ENCODE measurements around the gene DEPDC4.

The DEPDC4 gene

GRCh38 chr12:100279607-100280244 is 12.8 kb upstream of the DEPDC4 start:
- in situ Hi-C loops (cut with HindIII; ENCODE audit: low pct_ligation_motif_present, low sequenced_read_pairs) = no loop called here
- Histone ChIP-seq H3K36me3 (replicated peaks) (peaks cover 2% of the 10 kb centered on the region), H3K27ac (no peak overlapping the region)

GRCh38 chr12:100279159-100279558 is 12.3 kb upstream of the DEPDC4 start:
- H3K27ac ChIP-seq = no peak overlapping the region
- no peak for TF ChIP-seq CTCF (IDR thresholded peaks at IDR 0.05; ENCODE audit: low read depth, low read length, missing control alignments)
- H3K36me3 ChIP-seq (replicated peaks) = peaks cover 2% of the 10 kb centered on the region
- DNase-seq = no peak
- no peaks in the 10 kb centered on the region for H3K27me3 ChIP-seq (replicated peaks)
- in situ Hi-C loops (cut with HindIII; ENCODE audit: low pct_ligation_motif_present, low sequenced_read_pairs) = no loop called here
- no peak overlapping the region for H3K4me3 ChIP-seq (ENCODE audit: low read depth, low read length)

More at GRCh38 chr12:100279607-100280244, 12.8 kb upstream of the DEPDC4 start:
- Histone ChIP-seq H3K27me3 (replicated peaks) (no peaks in the 10 kb centered on the region), H3K4me3 (ENCODE audit: low read depth, low read length) (no peak overlapping the region)
- TF ChIP-seq CTCF (IDR thresholded peaks at IDR 0.05; ENCODE audit: low read depth, low read length, missing control alignments) = no peak
- DNase-seq = no peak

- Histone ChIP-seq H3K36me3 (replicated peaks) (no peaks in the 10 kb centered on the region), H3K27me3 (replicated peaks) (no peaks in the 10 kb centered on the region), H3K4me3 (ENCODE audit: low read depth, low read length) (no peak overlapping the region), H3K27ac (no peak overlapping the region)
- TF ChIP-seq CTCF (IDR thresholded peaks at IDR 0.05; ENCODE audit: low read depth, low read length, missing control alignments) = no peak
- in situ Hi-C loops (cut with HindIII; ENCODE audit: low pct_ligation_motif_present, low sequenced_read_pairs) = no loop called here
- DNase-seq = no peak
Measured at GRCh38 chr12:100274291-100274690, 7.4 kb upstream of the DEPDC4 start.

GRCh38 chr12:100273782-100274181 is 6.9 kb upstream of the DEPDC4 start:
- no peaks in the 10 kb centered on the region for H3K27me3 ChIP-seq (replicated peaks)
- H3K4me3 ChIP-seq (ENCODE audit: low read depth, low read length) = no peak overlapping the region
- no peak overlapping the region for H3K27ac ChIP-seq
- no peak for DNase-seq
- no peaks in the 10 kb centered on the region for H3K36me3 ChIP-seq (replicated peaks)
- TF ChIP-seq CTCF (IDR thresholded peaks at IDR 0.05; ENCODE audit: low read depth, low read length, missing control alignments) = no peak
- in situ Hi-C loops (cut with HindIII; ENCODE audit: low pct_ligation_motif_present, low sequenced_read_pairs) = no loop called here

GRCh38 chr12:100268835-100269564 is 2.1 kb upstream of the DEPDC4 start:
- no peak for DNase-seq

More at GRCh38 chr12:100268835-100269564, 2.1 kb upstream of the DEPDC4 start:
- in situ Hi-C loops (cut with HindIII; ENCODE audit: low pct_ligation_motif_present, low sequenced_read_pairs) = no loop called here
- Histone ChIP-seq H3K4me3 (ENCODE audit: low read depth, low read length) (peak overlapping the region; percentile 88), H3K36me3 (replicated peaks) (no peaks in the 10 kb centered on the region), H3K27me3 (replicated peaks) (no peaks in the 10 kb centered on the region), H3K27ac (peak overlapping the region; percentile 80)
- no peak for TF ChIP-seq CTCF (IDR thresholded peaks at IDR 0.05; ENCODE audit: low read depth, low read length, missing control alignments)
